IMR-90 (cell line): ENCODE results near the gene ST6GALNAC2. TPM values are rescaled to one million over a fixed set of nuclear protein-coding genes. Genes with fewer than 3 reads are reported as not detected.
A peak's percentile ranks its signal among the peaks of the same experiment; 100 is the strongest.

Experiments
- ATAC-seq: fragments of 200-7000 bp; cut with Tn5 transposase; 2 replicates; pipeline ENCODE4 v1.9.1; 2020; ENCODE audit warnings: low read depth, mild to moderate bottlenecking, moderate library complexity
- BruUV-seq: library from RNA; stranded (reverse); fragments of 400-500 nt; replicated peaks from 2 replicates; lab custom pipeline; 2021; lab: Mats Ljungman, UMichigan
- CTCF ChIA-PET: fragments of 300-600 bp; formaldehyde crosslinking; extraction: SDS; loops from one replicate; lab custom pipeline; 2021; ENCODE audit warnings: antibody characterized with exemption; lab: Yijun Ruan, JAX
- POLR2A ChIA-PET: fragments of 300-600 bp; sonication (Branson Sonifier 250); formaldehyde crosslinking; loops from one replicate; lab custom pipeline; 2022; ENCODE audit warnings: antibody characterized with exemption; ENCODE audit not compliant: unreplicated experiment; lab: Charles Lee
- DNase-seq: peaks from one replicate; pipeline ENCODE4 v3.0.0; 2013
- H2AFZ ChIP-seq: replicated peaks from 2 replicates; pipeline ENCODE3; 2013; ENCODE audit warnings: low read length, mild to moderate bottlenecking; ENCODE audit not compliant: poor library complexity
- H2AK5ac ChIP-seq: 2 replicates; pipeline ENCODE4 v1.6.1; 2013; ENCODE audit warnings: low read depth, low read length, inconsistent platforms
- H2AK9ac ChIP-seq: replicated peaks from 2 replicates; pipeline ENCODE3; 2013; ENCODE audit warnings: mild to moderate bottlenecking, low read depth, low read length, moderate library complexity; ENCODE audit not compliant: poor library complexity
- H2BK120ac ChIP-seq: 2 replicates; pipeline ENCODE4 v1.6.1; 2013; ENCODE audit warnings: low read depth, low read length, inconsistent platforms
- H2BK15ac ChIP-seq: 3 replicates; pipeline ENCODE4 v1.6.1; 2013; ENCODE audit warnings: low read depth, low read length, inconsistent platforms
- H2BK20ac ChIP-seq: 2 replicates; pipeline ENCODE4 v1.6.1; 2013; ENCODE audit warnings: low read depth, mild to moderate bottlenecking, inconsistent platforms, low read length, moderate library complexity
- H2BK5ac ChIP-seq: 2 replicates; pipeline ENCODE4 v1.6.1; 2013; ENCODE audit warnings: mild to moderate bottlenecking, low read depth, low read length, inconsistent platforms; ENCODE audit not compliant: poor library complexity, severe bottlenecking
- H3K14ac ChIP-seq: replicated peaks from 2 replicates; pipeline ENCODE4 v1.6.1; 2013; ENCODE audit warnings: low read depth, low read length, inconsistent platforms
- H3K18ac ChIP-seq: 2 replicates; pipeline ENCODE4 v1.6.1; 2013; ENCODE audit warnings: low read depth, low read length, control low read depth
- H3K23ac ChIP-seq: 2 replicates; pipeline ENCODE4 v1.6.1; 2013; ENCODE audit warnings: low read depth, low read length, inconsistent platforms
- H3K27ac ChIP-seq: 2 replicates; pipeline ENCODE4 v1.5.1; 2013; ENCODE audit warnings: mild to moderate bottlenecking, control low read depth, low read length; ENCODE audit not compliant: insufficient read depth
- H3K27me3 ChIP-seq: 2 replicates; pipeline ENCODE4 v1.6.1; 2013; ENCODE audit warnings: low read length; ENCODE audit not compliant: control insufficient read depth, insufficient read depth
- H3K36me3 ChIP-seq: 2 replicates; pipeline ENCODE4 v1.6.1; 2013; ENCODE audit warnings: low read length, mixed read lengths; ENCODE audit not compliant: control insufficient read depth, insufficient read depth
- H3K4ac ChIP-seq: 2 replicates; pipeline ENCODE4 v1.6.1; 2013; ENCODE audit warnings: low read depth, low read length, inconsistent platforms
- H3K4me1 ChIP-seq: 2 replicates; pipeline ENCODE4 v1.6.1; 2013; ENCODE audit warnings: low read length, mixed read lengths; ENCODE audit not compliant: control insufficient read depth, insufficient read depth
- H3K4me2 ChIP-seq: 2 replicates; pipeline ENCODE4 v1.6.1; 2013; ENCODE audit warnings: low read depth, mild to moderate bottlenecking, control low read depth, low read length, moderate library complexity
- H3K4me3 ChIP-seq: 2 replicates; pipeline ENCODE4 v1.5.1; 2013; ENCODE audit warnings: low read depth, mild to moderate bottlenecking, control low read depth, low read length, moderate library complexity; ENCODE audit not compliant: insufficient read depth
- H3K56ac ChIP-seq: 2 replicates; pipeline ENCODE4 v1.6.1; 2013; ENCODE audit warnings: low read length, inconsistent platforms; ENCODE audit not compliant: insufficient read depth; ENCODE audit errors: extremely low read depth
- H3K79me1 ChIP-seq, 2 experiments: 2 replicates each; pipeline ENCODE4 v1.6.1; 2013; ENCODE audit warnings: low read length in 2 of 2, inconsistent platforms in 1 of 2, low read depth in 1 of 2
- H3K9ac ChIP-seq: 2 replicates; pipeline ENCODE4 v1.6.1; 2013; ENCODE audit warnings: low read depth, low read length, control low read depth
- H3K9me1 ChIP-seq: 2 replicates; pipeline ENCODE4 v1.6.1; 2013; ENCODE audit warnings: low read length, inconsistent platforms; ENCODE audit not compliant: insufficient read depth
- H3K9me3 ChIP-seq: 2 replicates; pipeline ENCODE4 v1.6.1; 2013; ENCODE audit warnings: low read length; ENCODE audit not compliant: control insufficient read depth, insufficient read depth
- H4K20me1 ChIP-seq: 2 replicates; pipeline ENCODE4 v1.6.1; 2013; ENCODE audit warnings: low read length, inconsistent platforms; ENCODE audit not compliant: insufficient read depth
- H4K5ac ChIP-seq: 2 replicates; pipeline ENCODE4 v1.6.1; 2013; ENCODE audit warnings: mild to moderate bottlenecking, low read depth, low read length, control low read depth
- H4K8ac ChIP-seq, 2 experiments: 2 replicates each; pipeline ENCODE4 v1.6.1; 2013; ENCODE audit warnings: low read depth in 2 of 2, low read length in 2 of 2, control low read depth in 1 of 2, inconsistent platforms in 1 of 2
- H4K91ac ChIP-seq: 2 replicates; pipeline ENCODE4 v1.6.1; 2013; ENCODE audit warnings: low read depth, low read length, inconsistent platforms; ENCODE audit not compliant: insufficient read depth
- BHLHE40 ChIP-seq: fragments of 150-350 bp; IDR thresholded peaks from 2 replicates; pipeline ENCODE4 v1.6.1; 2016; ENCODE audit warnings: mild to moderate bottlenecking, low read depth, low read length
- CEBPB ChIP-seq: IDR thresholded peaks from 2 replicates; pipeline ENCODE4 v1.6.1; 2012; ENCODE audit warnings: low read depth, low read length, improper control_type of control experiment
- CHD1 ChIP-seq: IDR thresholded peaks from 2 replicates; pipeline ENCODE4 v1.6.1; 2012; ENCODE audit warnings: low read depth, low read length, improper control_type of control experiment
- CTCF ChIP-seq: conservative IDR thresholded peaks from 2 replicates; pipeline ENCODE4 v1.5.1; 2012; ENCODE audit warnings: mild to moderate bottlenecking, low read depth, low read length, improper control_type of control experiment
- ELK1 ChIP-seq: fragments of 150-350 bp; IDR thresholded peaks from 2 replicates; pipeline ENCODE4 v1.6.1; 2016; ENCODE audit warnings: low read depth, mild to moderate bottlenecking, low read length, moderate library complexity, borderline replicate concordance
- FOS ChIP-seq: fragments of 150-350 bp; IDR thresholded peaks from 2 replicates; pipeline ENCODE4 v1.6.1; 2016; ENCODE audit warnings: low read depth, low read length
- MAZ ChIP-seq: IDR thresholded peaks from 2 replicates; pipeline ENCODE4 v1.6.1; 2012; ENCODE audit warnings: low read depth, mild to moderate bottlenecking, low read length, improper control_type of control experiment, moderate library complexity, borderline replicate concordance
- NFE2L2 ChIP-seq: fragments of 150-350 bp; IDR thresholded peaks from 2 replicates; pipeline ENCODE4 v1.6.1; 2016; ENCODE audit warnings: low read depth, mild to moderate bottlenecking, low read length
- POLR2A ChIP-seq: IDR thresholded peaks from 2 replicates; pipeline ENCODE4 v1.6.1; 2012; ENCODE audit warnings: mild to moderate bottlenecking, low read depth, low read length
- RFX5 ChIP-seq: IDR thresholded peaks from 2 replicates; pipeline ENCODE4 v1.8.0; 2012; ENCODE audit warnings: low read depth, mild to moderate bottlenecking, low read length, moderate library complexity
- USF2 ChIP-seq: fragments of 150-350 bp; IDR thresholded peaks from 2 replicates; pipeline ENCODE4 v1.6.1; 2017; ENCODE audit warnings: mild to moderate bottlenecking, antibody characterized with exemption, low read length, low read depth
- WGBS, 2 experiments: methylation state at CpG; one replicate each; pipeline versions ENCODE4 v1.1.5 to v1.1.7; 2013; ENCODE audit warnings: missing lambda C conversion rate in 2 of 2; ENCODE audit not compliant: insufficient read length in 1 of 2; ENCODE audit errors: extremely low coverage in 2 of 2; 5-methylcytosine and 5-hydroxymethylcytosine counted together
- dilution Hi-C: fragments of 300-500 bp; cut with HindIII; formaldehyde crosslinking; loops from one replicate; pipeline ENCODE4 v1.14.3; 2018; ENCODE audit warnings: low sequenced_read_pairs; ENCODE audit not compliant: unreplicated experiment
- in situ Hi-C: fragments of 300-500 bp; cut with MboI; formaldehyde crosslinking; loops from 3 replicates; pipeline ENCODE4 v1.14.3; 2019; ENCODE audit warnings: low sequenced_read_pairs, inconsistent platforms, mixed read lengths
- intact Hi-C: fragments of 100-400 bp; cut with micrococcal nuclease; formaldehyde crosslinking; loops from 2 replicates; pipeline ENCODE4 v1.10.0; 2022
- polyA plus RNA-seq, 3 experiments: library from polyadenylated mRNA; depleted of rRNA; stranded (reverse); fragments of >200 nt; gene quantifications; 2 replicates each; pipeline ENCODE4 v1.2.3, GENCODE V29; 2012; ENCODE audit warnings: low replicate concordance in 1 of 3
- total RNA-seq: library from RNA; depleted of rRNA; stranded (reverse); fragments of >200 nt; gene quantifications from 2 replicates; pipeline ENCODE4 v1.2.3, GENCODE V29; 2012

Gene ST6GALNAC2
- total and polyA plus RNA-seq, 2 of the 4 experiments (the other 2 are of a cell fraction) = 0.10 TPM; not detected in 1

GRCh38 chr17:76627510-76627909 is 41.9 kb upstream of the ST6GALNAC2 start:
- TF ChIP-seq MAZ = no peak
- no peak for TF ChIP-seq POLR2A
- TF ChIP-seq NFE2L2 = no peak
- TF ChIP-seq CTCF = no peak
- no peak for TF ChIP-seq BHLHE40
- TF ChIP-seq USF2 = no peak
- no peak for TF ChIP-seq CEBPB
- no peak for TF ChIP-seq ELK1
- no peak for TF ChIP-seq FOS
- TF ChIP-seq CHD1 = no peak
- TF ChIP-seq RFX5 = no peak
- H4K91ac ChIP-seq = no peak overlapping the region
- H4K8ac ChIP-seq = no peak overlapping the region
- CTCF ChIA-PET = no interaction called here
- peaks cover 17% of the 10 kb centered on the region for H3K27me3 ChIP-seq
- no peak overlapping the region for H2BK20ac ChIP-seq
- H3K9ac ChIP-seq = no peak overlapping the region
- 80% methylated on average over 2 of the region's 13 CpGs; no CpG with 5 or more reads in 1 of the 2 experiments for WGBS, 2 experiments
- no peak overlapping the region for H2AFZ ChIP-seq
- H3K4ac ChIP-seq = no peak overlapping the region
- H2AK9ac ChIP-seq = peak overlapping the region; percentile 72
- no peaks in the 10 kb centered on the region for H3K79me1 ChIP-seq
- H3K36me3 ChIP-seq = no peaks in the 10 kb centered on the region
- no peaks in the 10 kb centered on the region for H3K9me3 ChIP-seq
- no peak for ATAC-seq
- no peak overlapping the region for H3K23ac ChIP-seq
- H2BK5ac ChIP-seq = no peak overlapping the region
- H3K56ac ChIP-seq = no peak overlapping the region
- no peak overlapping the region for H3K27ac ChIP-seq
- dilution Hi-C loops = no loop called here
- no TSS peak for BruUV-seq
- peaks cover 2% of the 10 kb centered on the region; the same call in 1 of the 2 replicates for H3K4me1 ChIP-seq
- H3K14ac ChIP-seq = no peak overlapping the region
- no peak overlapping the region for H2BK15ac ChIP-seq
- intact Hi-C loops = no loop called here
- H2BK120ac ChIP-seq = no peak overlapping the region
- DNase-seq = no peak
- no peak overlapping the region for H3K4me3 ChIP-seq
- H4K20me1 ChIP-seq = no peaks in the 10 kb centered on the region
- no peak overlapping the region for H4K5ac ChIP-seq
- no peak overlapping the region for H2AK5ac ChIP-seq
- in situ Hi-C loops = no loop called here
- H3K4me2 ChIP-seq = no peak overlapping the region
- peaks cover 2% of the 10 kb centered on the region; the same call in 1 of the 2 replicates for H3K9me1 ChIP-seq
- POLR2A ChIA-PET = no interaction called here
- H3K18ac ChIP-seq = no peak overlapping the region
